Parathyroid adenoma (tissue), 2 donors: Measurements from ENCODE around the gene MCM8.

Source experiments
- H2AFZ ChIP-seq: fragments of 300-600 bp; sonication (generic); one replicate; pipeline ENCODE4 v1.7.0; 2017; ENCODE audit warnings: antibody characterized with exemption, mild to moderate bottlenecking
- H3K27ac ChIP-seq: fragments of 300-600 bp; sonication (generic); one replicate; pipeline ENCODE4 v1.7.0; 2017
- H3K27me3 ChIP-seq: fragments of 300-600 bp; sonication (generic); one replicate; pipeline ENCODE4 v1.7.0; 2017; ENCODE audit warnings: low read length; ENCODE audit not compliant: control insufficient read depth, insufficient read depth
- H3K36me3 ChIP-seq: fragments of 300-600 bp; sonication (generic); one replicate; pipeline ENCODE4 v1.7.0; 2017; ENCODE audit warnings: low read length; ENCODE audit not compliant: control insufficient read depth, insufficient read depth
- H3K4me1 ChIP-seq: fragments of 300-600 bp; sonication (generic); one replicate; pipeline ENCODE4 v1.7.0; 2017; ENCODE audit warnings: control low read depth
- H3K4me2 ChIP-seq: fragments of 300-600 bp; sonication (generic); one replicate; pipeline ENCODE4 v1.7.0; 2017; ENCODE audit warnings: low read length
- H3K4me3 ChIP-seq: fragments of 300-600 bp; sonication (generic); one replicate; pipeline ENCODE4 v1.7.0; 2017; ENCODE audit warnings: low read depth, low read length
- H3K79me2 ChIP-seq: fragments of 300-600 bp; sonication (generic); one replicate; pipeline ENCODE4 v1.7.0; 2017; ENCODE audit warnings: control low read depth
- H3K9ac ChIP-seq: fragments of 300-600 bp; sonication (generic); one replicate; pipeline ENCODE4 v1.7.0; 2017; ENCODE audit warnings: mild to moderate bottlenecking
- H3K9me3 ChIP-seq: fragments of 300-600 bp; sonication (generic); one replicate; pipeline ENCODE4 v1.7.0; 2017; ENCODE audit warnings: low read length; ENCODE audit not compliant: control insufficient read depth
- CTCF ChIP-seq: fragments of 300-600 bp; sonication (generic); IDR thresholded peaks from one replicate; pipeline ENCODE4 v1.7.0; 2017; ENCODE audit warnings: antibody characterized with exemption, mild to moderate bottlenecking
- donor health status: primary hyperparathyroidism.

Gene MCM8

GRCh38 chr20:5977975-5978374 lies 27.5 kb downstream of the MCM8 start:
- H2AFZ ChIP-seq: no peak overlapping the region
- H3K27ac ChIP-seq: no peak overlapping the region
- no peak for TF ChIP-seq CTCF
- no peaks in the 10 kb centered on the region for H3K36me3 ChIP-seq
- no peaks in the 10 kb centered on the region for H3K4me1 ChIP-seq
- H3K9ac ChIP-seq: no peak overlapping the region
- H3K4me2 ChIP-seq: no peak overlapping the region
- no peak overlapping the region for H3K4me3 ChIP-seq
- H3K27me3 ChIP-seq: no peaks in the 10 kb centered on the region
- no peaks in the 10 kb centered on the region for H3K9me3 ChIP-seq
- H3K79me2 ChIP-seq: no peaks in the 10 kb centered on the region

GRCh38 chr20:5979801-5980200 lies 29.3 kb downstream of the MCM8 start:
- H3K27ac ChIP-seq: no peak overlapping the region
- TF ChIP-seq CTCF: no peak
- H3K79me2 ChIP-seq: no peaks in the 10 kb centered on the region

GRCh38 chr20:5980720-5981538 lies 30.5 kb downstream of the MCM8 start:
- Histone ChIP-seq H2AFZ (no peak overlapping the region), H3K36me3 (no peaks in the 10 kb centered on the region), H3K4me3 (no peak overlapping the region), H3K4me2 (no peak overlapping the region), H3K79me2 (no peaks in the 10 kb centered on the region), H3K27me3 (no peaks in the 10 kb centered on the region), H3K27ac (no peak overlapping the region), H3K4me1 (no peaks in the 10 kb centered on the region), H3K9me3 (no peaks in the 10 kb centered on the region), H3K9ac (no peak overlapping the region)
- no peak for TF ChIP-seq CTCF

More at GRCh38 chr20:5979801-5980200, 29.3 kb downstream of the MCM8 start:
- Histone ChIP-seq H3K4me3 (no peak overlapping the region), H3K36me3 (no peaks in the 10 kb centered on the region), H3K4me2 (no peak overlapping the region), H3K9me3 (no peaks in the 10 kb centered on the region), H2AFZ (no peak overlapping the region), H3K27me3 (no peaks in the 10 kb centered on the region), H3K9ac (no peak overlapping the region), H3K4me1 (no peaks in the 10 kb centered on the region)

GRCh38 chr20:5987383-5987782 lies 36.9 kb downstream of the MCM8 start:
- Histone ChIP-seq H3K79me2 (no peaks in the 10 kb centered on the region), H3K27me3 (no peaks in the 10 kb centered on the region), H3K9me3 (no peaks in the 10 kb centered on the region), H3K9ac (no peak overlapping the region), H3K36me3 (no peaks in the 10 kb centered on the region), H2AFZ (no peak overlapping the region), H3K4me1 (peaks cover 11% of the 10 kb centered on the region), H3K4me2 (no peak overlapping the region), H3K4me3 (no peak overlapping the region), H3K27ac (no peak overlapping the region)
- TF ChIP-seq CTCF: no peak

GRCh38 chr20:5989539-5989938 lies 39.1 kb downstream of the MCM8 start:
- no peaks in the 10 kb centered on the region for H3K79me2 ChIP-seq
- no peak overlapping the region for H3K4me2 ChIP-seq
- H3K4me3 ChIP-seq: no peak overlapping the region
- no peak overlapping the region for H3K9ac ChIP-seq
- H3K36me3 ChIP-seq: no peaks in the 10 kb centered on the region
- H2AFZ ChIP-seq: no peak overlapping the region
- H3K4me1 ChIP-seq: peaks cover 11% of the 10 kb centered on the region
- no peaks in the 10 kb centered on the region for H3K9me3 ChIP-seq
- H3K27ac ChIP-seq: no peak overlapping the region
- no peak for TF ChIP-seq CTCF
- H3K27me3 ChIP-seq: no peaks in the 10 kb centered on the region
